AG20443 (cell line): ENCODE measurements around the gene PGC.

Source experiments
- DNase-seq: peaks from one replicate; pipeline ENCODE4 v3.0.0; 2012; ENCODE audit warnings: low spot score, mixed read lengths

PGC gene

GRCh38 chr6:41697861-41698781, 49.1 kb downstream of the PGC start:
- DNase-seq, result peak; percentile 69

- DNase-seq, result no peak
These were observed 50.4 kb downstream of the PGC start for GRCh38 chr6:41696788-41697187.

GRCh38 chr6:41695825-41696224, 51.4 kb downstream of the PGC start:
- DNase-seq, result no peak

GRCh38 chr6:41694815-41695526, 52.2 kb downstream of the PGC start:
- DNase-seq, result peak; percentile 33

- DNase-seq, result no peak
These were observed 53.6 kb downstream of the PGC start for GRCh38 chr6:41693281-41694240.

GRCh38 chr6:41692730-41693129, 54.5 kb downstream of the PGC start:
- DNase-seq, result no peak

GRCh38 chr6:41692080-41692675, 55.0 kb downstream of the PGC start:
- no peak for DNase-seq

GRCh38 chr6:41691426-41692079, 55.6 kb downstream of the PGC start:
- DNase-seq, result no peak

GRCh38 chr6:41690541-41691330, 56.5 kb downstream of the PGC start:
- DNase-seq, result no peak

GRCh38 chr6:41689171-41690008, 57.8 kb downstream of the PGC start:
- DNase-seq, result peak; percentile 75

GRCh38 chr6:41688256-41688965, 58.8 kb downstream of the PGC start:
- no peak for DNase-seq

GRCh38 chr6:41687501-41688175, 59.6 kb downstream of the PGC start:
- DNase-seq, result no peak
